Stimulated activated CD8-positive, alpha-beta memory T cell treated with anti-CD3 and anti-CD28 coated beads, Interleukin-15, amount 100 ng/mL, for 48 hours (primary cell): ENCODE results near the gene PBRM1.
"Not testable (repeated sequence)": the region's sequence is repeated elsewhere in the genome, so short reads cannot be mapped to it uniquely, and the experiment has no call there.

Experiments used
- DNase-seq, 2 donors: peaks; one replicate each; pipeline ENCODE4 v3.0.0-alpha.2; 2020; ENCODE audit warnings: low read depth in 2 of 2

The PBRM1 gene

DNA sequence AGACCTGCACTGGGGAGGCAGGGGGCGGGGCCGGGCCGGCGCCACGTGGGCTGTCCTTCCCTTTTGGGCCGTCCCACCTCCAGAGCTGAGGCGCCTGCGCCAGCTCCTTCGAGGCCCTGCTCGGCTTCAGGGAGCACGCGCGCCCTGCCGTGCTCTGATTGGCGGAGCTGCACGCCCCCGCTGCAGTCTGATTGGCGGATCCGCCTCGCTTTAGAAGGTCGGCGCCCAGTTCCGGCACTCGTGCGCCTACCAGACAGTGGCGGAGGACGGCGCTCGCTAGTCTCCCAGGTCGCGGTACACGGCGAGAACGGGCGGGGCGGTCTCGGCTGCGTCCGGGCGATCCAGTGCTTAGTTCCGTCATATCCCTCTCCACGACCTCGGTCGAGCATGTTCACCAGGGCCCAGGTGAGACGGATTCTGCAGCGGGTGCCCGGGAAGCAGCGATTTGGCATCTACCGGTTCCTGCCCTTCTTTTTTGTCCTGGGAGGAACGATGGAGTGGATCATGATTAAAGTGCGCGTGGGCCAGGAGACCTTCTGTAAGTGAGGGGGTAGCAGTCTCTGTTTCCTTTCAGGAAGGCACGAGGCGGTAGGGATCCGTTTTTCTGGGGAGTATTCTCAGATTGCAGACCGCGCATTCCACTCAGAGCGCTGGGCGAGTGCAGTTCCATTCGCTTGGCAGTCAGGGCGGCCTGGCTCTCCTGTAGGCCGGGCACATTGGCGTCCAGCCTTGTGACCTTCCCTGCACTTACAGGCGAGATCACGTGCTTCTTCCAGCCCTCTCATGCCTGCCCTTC lies 149.1 kb downstream of the PBRM1 start, which contains the start of gene UQCC5:
TSS of gene UQCC5 (plus strand) at position 237 of the 796 bp plus-strand sequence. CDS start at position 388, 151 bp downstream.
- DNase-seq: peak; percentile 99

DNA sequence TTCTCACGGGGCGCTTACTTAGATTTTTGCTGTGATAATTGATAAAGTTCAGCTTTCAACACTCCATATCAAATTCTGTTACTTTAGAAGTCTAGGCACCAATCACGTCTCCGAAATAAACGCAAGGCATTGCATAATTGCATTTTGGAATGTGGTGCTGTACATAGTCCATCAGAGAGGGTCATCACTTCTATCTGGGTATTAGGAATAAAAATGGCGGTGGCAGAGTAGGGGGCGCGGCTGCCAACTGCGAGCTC lies 149.7 kb downstream of the PBRM1 start:
- no peak for DNase-seq

- no peak for DNase-seq
These were observed 150.2 kb downstream of the PBRM1 start for GRCh38 chr3:52535411-52536111.

DNA sequence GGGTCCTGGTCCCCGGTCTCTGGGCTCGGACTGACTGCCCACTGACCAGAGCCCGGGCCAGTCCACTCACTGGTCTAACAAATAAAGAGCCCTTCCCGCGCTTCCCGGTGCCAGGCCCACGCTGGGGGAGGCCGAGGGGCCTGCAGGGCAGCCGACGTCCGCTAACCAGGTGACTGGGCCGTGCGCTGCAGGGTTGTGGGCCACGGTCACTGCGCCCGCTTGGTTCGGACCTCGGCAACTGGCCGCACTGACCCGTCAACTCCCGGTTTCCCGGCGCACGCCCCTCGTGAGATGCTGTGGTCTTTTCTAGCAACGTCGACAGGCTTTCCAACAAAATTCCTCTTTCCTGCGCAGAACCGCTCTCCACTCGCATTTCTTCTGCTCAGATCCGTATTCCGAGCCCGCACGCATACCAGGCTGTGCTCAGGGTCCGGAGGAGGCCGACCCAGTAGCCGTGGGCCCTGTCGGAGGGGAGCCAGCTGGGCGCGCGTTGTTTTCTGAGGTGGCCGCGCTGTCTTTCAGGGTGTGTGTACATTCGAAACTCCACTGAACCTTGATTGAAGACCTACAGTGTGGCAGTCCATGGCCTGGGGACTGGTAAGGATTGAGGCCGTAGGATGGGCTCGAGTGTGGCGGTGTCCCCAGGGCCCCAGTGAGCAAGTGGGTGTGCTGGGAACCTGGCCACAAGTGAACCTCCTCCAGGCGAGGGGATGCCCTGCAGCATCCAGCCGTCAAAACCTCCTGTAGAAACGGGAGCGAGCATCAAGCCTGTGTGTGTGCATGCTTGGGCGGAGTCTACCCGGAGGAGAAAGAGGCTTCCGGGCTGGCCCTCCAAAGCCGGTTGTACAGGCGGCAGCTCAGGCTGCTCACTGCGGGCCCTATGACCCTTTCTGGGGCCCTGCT lies 151.2 kb downstream of the PBRM1 start:
- DNase-seq: no peak

DNA sequence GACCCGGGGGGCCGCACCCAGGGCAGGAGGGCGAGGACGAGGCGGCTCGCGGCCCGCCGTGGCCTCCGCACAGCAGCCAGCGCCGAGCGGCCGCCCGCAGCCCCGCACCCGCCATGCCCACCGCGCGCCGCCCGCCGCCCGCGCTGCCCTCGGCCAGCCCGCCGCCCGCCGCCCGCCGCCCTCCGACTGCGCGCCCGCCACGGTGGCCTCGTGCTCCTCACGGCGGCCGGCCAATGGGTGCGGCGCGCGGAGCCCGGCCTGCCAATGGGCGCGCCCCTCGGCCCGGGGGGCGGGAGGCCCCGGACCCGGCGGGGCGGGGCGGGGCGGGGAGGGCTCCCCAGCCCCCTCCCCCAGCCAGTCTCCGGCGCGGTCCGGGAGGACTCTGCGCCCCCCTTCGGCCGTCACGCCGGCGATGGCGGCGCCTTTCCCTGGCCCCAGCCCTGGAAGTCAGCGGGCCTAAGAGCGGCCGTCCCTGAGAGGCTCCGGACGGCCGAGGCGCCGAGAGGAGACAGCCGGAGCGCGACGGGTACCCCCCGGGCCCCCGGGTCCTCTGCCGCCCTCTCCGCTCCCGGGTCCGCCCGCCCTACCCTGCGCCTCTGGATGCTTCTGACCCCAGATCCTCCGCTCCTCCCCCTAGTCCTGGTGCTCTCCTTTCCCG lies 152.0 kb downstream of the PBRM1 start, which contains the start of gene NT5DC2:
TSS of gene NT5DC2 (minus strand) at position 235 of the 658 bp plus-strand sequence. CDS start at position 115, 120 bp downstream.
- DNase-seq: peak; percentile 64 to 71

- DNase-seq: peak in 1 of 2 donors; percentile 9
These were observed 152.7 kb downstream of the PBRM1 start for GRCh38 chr3:52532838-52533622.

- peak in 1 of 2 donors; percentile 10 for DNase-seq
These were observed 153.2 kb downstream of the PBRM1 start for GRCh38 chr3:52532517-52532837.

- DNase-seq: no peak
These were observed 153.7 kb downstream of the PBRM1 start for GRCh38 chr3:52531860-52532516.

DNA sequence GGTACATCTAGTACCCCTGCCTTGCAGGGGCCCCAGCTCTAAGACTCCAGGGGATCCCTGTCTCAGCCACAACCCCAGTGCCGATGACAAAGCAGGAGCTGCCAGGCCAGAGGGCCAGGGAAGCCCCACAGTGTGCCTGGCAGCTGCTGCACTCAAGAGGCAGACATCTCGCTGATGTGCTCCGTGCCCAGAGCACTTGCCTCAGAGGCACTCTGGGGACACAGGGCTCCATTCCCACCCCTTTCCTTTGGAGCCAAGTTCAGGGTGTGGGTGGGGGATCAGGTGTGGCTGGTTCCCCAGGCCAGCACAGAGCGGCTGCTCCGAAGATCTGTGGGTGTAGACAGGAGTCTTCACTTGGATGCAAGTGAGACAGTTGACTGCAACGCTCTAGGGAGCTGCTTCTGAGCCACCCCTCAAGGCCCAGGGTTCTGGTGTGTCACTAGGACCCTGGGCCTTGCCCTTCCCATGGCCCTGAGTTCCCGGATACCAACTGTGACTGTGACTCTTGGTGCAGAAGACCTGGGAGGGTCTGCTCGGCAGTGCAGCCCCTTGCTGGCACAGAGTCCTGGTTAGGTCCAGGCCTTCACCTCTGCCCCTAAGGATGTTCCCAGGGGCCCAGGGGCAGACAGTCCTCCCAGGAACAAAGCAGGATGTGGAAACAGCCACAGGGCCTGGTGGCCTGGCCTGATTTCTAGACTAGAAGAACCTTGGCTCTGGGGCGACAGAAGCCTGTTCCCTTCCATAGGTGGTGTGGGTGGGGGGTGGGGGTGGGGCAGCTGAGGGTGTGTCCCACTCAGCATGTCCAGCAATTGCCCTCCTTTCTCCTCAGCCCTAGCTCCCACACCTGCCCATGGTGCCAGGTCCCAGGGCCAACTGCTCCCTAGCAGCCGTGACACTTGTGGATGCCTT lies 154.5 kb downstream of the PBRM1 start:
- DNase-seq: no peak

GRCh38 chr3:52529376-52530333 lies 156.1 kb downstream of the PBRM1 start:
- no peak for DNase-seq

- DNase-seq: no peak
These were observed 156.9 kb downstream of the PBRM1 start for GRCh38 chr3:52528586-52529375.

GRCh38 chr3:52527732-52528585 lies 157.8 kb downstream of the PBRM1 start:
- no peak for DNase-seq

GRCh38 chr3:52527039-52527731 lies 158.5 kb downstream of the PBRM1 start:
- no peak for DNase-seq

- not testable (repeated sequence) for DNase-seq
These were observed 159.1 kb downstream of the PBRM1 start for GRCh38 chr3:52526671-52527038.

- no peak for DNase-seq
These were observed 159.8 kb downstream of the PBRM1 start for GRCh38 chr3:52525680-52526561.
